HEK293T (cell line): ENCODE data around the gene ADAMTS17.

ENCODE experiments used
- ARNT ChIP-seq: fragments of 450-650 bp; IDR thresholded peaks from 2 replicates; pipeline ENCODE4 v1.6.1; 2017; ENCODE audit warnings: mild to moderate bottlenecking
- ELF4 ChIP-seq: fragments of 450-650 bp; IDR thresholded peaks from 2 replicates; pipeline ENCODE4 v1.6.1; 2017; ENCODE audit warnings: antibody characterized with exemption
- HDGF ChIP-seq: fragments of 450-650 bp; IDR thresholded peaks from 2 replicates; pipeline ENCODE4 v1.6.1; 2017; ENCODE audit warnings: antibody characterized with exemption, borderline replicate concordance
- NFRKB ChIP-seq: fragments of 450-650 bp; IDR thresholded peaks from 2 replicates; pipeline ENCODE4 v1.6.1; 2016; ENCODE audit warnings: mild to moderate bottlenecking, moderate library complexity
- SP1 ChIP-seq: fragments of 450-650 bp; IDR thresholded peaks from 2 replicates; pipeline ENCODE4 v1.6.1; 2017
- SUZ12 ChIP-seq: fragments of 450-650 bp; IDR thresholded peaks from 2 replicates; pipeline ENCODE4 v1.6.1; 2016; ENCODE audit warnings: mild to moderate bottlenecking

DNA sequence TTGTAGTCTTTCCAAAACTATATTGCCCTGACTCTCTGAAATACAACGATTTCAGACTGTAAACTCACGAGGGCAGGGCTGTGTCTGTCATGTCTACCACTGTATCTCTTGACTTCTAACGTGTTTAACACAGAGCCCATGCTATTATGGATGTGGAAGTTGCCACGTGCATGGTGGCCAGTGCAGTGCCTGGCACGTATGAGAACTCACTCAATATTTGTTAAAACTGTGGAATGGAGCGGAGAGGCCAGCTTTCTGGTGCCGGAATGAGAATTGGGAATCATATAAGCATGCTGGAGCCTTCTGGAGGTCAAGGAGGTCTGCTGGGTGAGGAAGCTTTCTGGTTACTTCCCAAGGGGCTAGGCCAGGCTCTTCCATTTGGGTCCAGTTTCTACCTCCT lies 387.9 kb downstream of the ADAMTS17 start:
- TF ChIP-seq ELF4 (no peak), NFRKB (no peak), SUZ12 (no peak), HDGF (no peak), ARNT (no peak), SP1 (no peak)
